K562 (cell line): Measurements from ENCODE around the gene ZNF865. TPM values are rescaled to one million over a fixed set of nuclear protein-coding genes. Genes with fewer than 3 reads are reported as not detected.

Source experiments
- E2F1 ChIP-seq: sonication (generic); formaldehyde crosslinking; IDR thresholded peaks from 2 replicates; pipeline ENCODE4 v1.8.1; 2023; ENCODE audit warnings: mild to moderate bottlenecking, missing genetic modification reagents, moderate library complexity
- ESRRB ChIP-seq: fragments of 250-450 bp; sonication (Bioruptor Pico); IDR thresholded peaks from 2 replicates; pipeline ENCODE4 v1.5.0; 2020; ENCODE audit warnings: mild to moderate bottlenecking, moderate library complexity, borderline replicate concordance
- FOXA1 ChIP-seq: fragments of 450-650 bp; IDR thresholded peaks from 2 replicates; pipeline ENCODE4 v1.6.1; 2016; ENCODE audit warnings: mild to moderate bottlenecking, borderline replicate concordance
- HES1 ChIP-seq: fragments of 450-650 bp; IDR thresholded peaks from 2 replicates; pipeline ENCODE4 v1.6.1; 2016; ENCODE audit warnings: low read depth, mild to moderate bottlenecking, moderate library complexity
- HINFP ChIP-seq: fragments of 450-650 bp; conservative IDR thresholded peaks from 2 replicates; pipeline ENCODE4 v1.6.1; 2016; ENCODE audit warnings: missing genetic modification characterization, low read depth, mild to moderate bottlenecking, control low read depth, missing compliant biosample characterization
- HIVEP1 ChIP-seq: fragments of 250-450 bp; sonication (Bioruptor Pico); IDR thresholded peaks from 2 replicates; pipeline ENCODE4 v1.4.0; 2020; ENCODE audit warnings: mild to moderate bottlenecking
- MED1 ChIP-seq: sonication (generic); formaldehyde crosslinking; IDR thresholded peaks from 2 replicates; pipeline ENCODE4 v1.8.1; 2023; ENCODE audit warnings: missing genetic modification reagents, borderline replicate concordance
- NRF1 ChIP-seq, 2 experiments: fragments of 450-650 bp; IDR thresholded peaks in 1 of 2; conservative IDR thresholded peaks in 1 of 2; 2 replicates each; pipeline ENCODE4 v1.6.1; 2014; ENCODE audit warnings: mild to moderate bottlenecking in 2 of 2
- PREB ChIP-seq: sonication (generic); formaldehyde crosslinking; IDR thresholded peaks from 2 replicates; pipeline ENCODE4 v1.8.1; 2023; ENCODE audit warnings: mild to moderate bottlenecking, missing genetic modification reagents
- RNF219 ChIP-seq: fragments of 250-450 bp; sonication (Bioruptor Pico); IDR thresholded peaks from 2 replicates; pipeline ENCODE4 v1.5.0; 2022; ENCODE audit warnings: mild to moderate bottlenecking
- SAFB ChIP-seq: fragments of 200-400 bp; formaldehyde crosslinking; IDR thresholded peaks from 2 replicates; pipeline ENCODE4 v1.6.1; 2017; ENCODE audit warnings: low read depth, low read length, borderline replicate concordance
- TGIF2 ChIP-seq: sonication (generic); formaldehyde crosslinking; IDR thresholded peaks from 2 replicates; pipeline ENCODE4 v1.8.1; 2022; ENCODE audit warnings: mild to moderate bottlenecking, missing genetic modification reagents, moderate library complexity
- XRCC5 ChIP-seq: fragments of 200-400 bp; formaldehyde crosslinking; IDR thresholded peaks from 2 replicates; pipeline ENCODE4 v1.6.1; 2017; ENCODE audit warnings: low read depth, mild to moderate bottlenecking, low read length
- YBX1 ChIP-seq: fragments of 450-650 bp; IDR thresholded peaks from 2 replicates; pipeline ENCODE4 v1.7.1; 2016; ENCODE audit warnings: mild to moderate bottlenecking
- ZKSCAN8 ChIP-seq: fragments of 200-800 bp; sonication (Bioruptor generic); IDR thresholded peaks from 2 replicates; pipeline ENCODE4 v1.6.1; 2016; ENCODE audit warnings: missing genetic modification characterization, missing compliant biosample characterization
- ZNF121 ChIP-seq: sonication (generic); formaldehyde crosslinking; conservative IDR thresholded peaks from 2 replicates; pipeline ENCODE4 v1.8.0; 2022; ENCODE audit warnings: missing genetic modification reagents
- ZNF124 ChIP-seq: sonication (generic); formaldehyde crosslinking; IDR thresholded peaks from 2 replicates; pipeline ENCODE4 v1.8.1; 2022; ENCODE audit warnings: missing genetic modification reagents
- ZNF274 ChIP-seq: IDR thresholded peaks from 2 replicates; pipeline ENCODE4 v1.6.1; 2011; ENCODE audit warnings: low read depth, mild to moderate bottlenecking, low read length, moderate library complexity, borderline replicate concordance
- ZNF696 ChIP-seq: fragments of 250-450 bp; sonication (Bioruptor Pico); conservative IDR thresholded peaks from 2 replicates; pipeline ENCODE4 v1.4.0; 2020; ENCODE audit warnings: mild to moderate bottlenecking, moderate library complexity
- polyA plus RNA-seq, 8 experiments: library from polyadenylated mRNA; depleted of rRNA in 4 of 8; stranded (reverse) in 5 of 8; unstranded in 3 of 8; fragments of >200 nt; fragmentation: Nextera tagmentation in 2 of 8; fragmentation: Illumina TruSeq in 1 of 8; extraction: Ambion mirVana in 2 of 8; extraction: Trizol in 1 of 8; gene quantifications; 2 replicates each; pipeline versions ENCODE4 v1.2.1 to v1.2.3, GENCODE V29; 2011 to 2014; ENCODE audit warnings: inconsistent platforms in 1 of 8, missing spikeins in 1 of 8
- total RNA-seq, 7 experiments: library from RNA; depleted of rRNA in 6 of 7; stranded (reverse); fragments of >200 nt in 6 of 7; fragmentation: Illumina TruSeq in 2 of 7; extraction: Trizol in 2 of 7; gene quantifications; 2 replicates each; pipeline versions ENCODE4 v1.2.1 to v1.2.3, GENCODE V29; 2011 to 2021; ENCODE audit warnings: low replicate concordance in 1 of 7

The ZNF865 gene
- total and polyA plus RNA-seq, 9 of the 15 experiments (the other 6 are each of a cell fraction or from before 2014, with no cell fraction given): 0.40 to 18.8 (median 1.6) TPM; not detected in 2

GRCh38 chr19:55647732-55648584, 42.5 kb downstream of the ZNF865 start, which contains the start of gene CCDC106 (continued):
- no peak for TF ChIP-seq PREB (CRISPR knock-in tag)
- TF ChIP-seq ESRRB: no peak
- peak; percentile 76; the same call in 1 of the 2 replicates for TF ChIP-seq E2F1
- no peak for TF ChIP-seq FOXA1
- peak; percentile 100 for TF ChIP-seq SAFB
- no peak for TF ChIP-seq ZNF274
- TF ChIP-seq ZNF124: no peak
- TF ChIP-seq ZNF696 (CRISPR knock-in tag): no peak
- TF ChIP-seq MED1 (CRISPR knock-in tag): no peak
- TF ChIP-seq HINFP (tag): no peak
- no peak for TF ChIP-seq ZNF121
- no peak for TF ChIP-seq RNF219 (CRISPR knock-in tag)
- TF ChIP-seq ZKSCAN8 (CRISPR knock-in tag): no peak
- TF ChIP-seq XRCC5: peak; percentile 49; the same call in 1 of the 2 replicates
- TF ChIP-seq HES1: no peak
- TF ChIP-seq YBX1: no peak
- TF ChIP-seq TGIF2 (CRISPR knock-in tag): peak; percentile 87; the same call in 1 of the 2 replicates
- TF ChIP-seq NRF1 (conservative IDR thresholded peaks at IDR 0.05 in 1 of 2, IDR thresholded peaks at IDR 0.05 in 1 of 2): peak; percentile 79 to 84
- no peak for TF ChIP-seq HIVEP1 (CRISPR knock-in tag)
